T-helper 2 cell treated with Interferon-gamma antibody and Interleukin-4, amounts not matched to agents 5 μg/mL and 100 μg/mL, for 36 hours (primary cell): ENCODE measurements around the gene GOPC.

Source experiments
- DNase-seq: peaks from one replicate; pipeline ENCODE4 v3.0.0; 2021; ENCODE audit warnings: low spot score
- H3K27ac Mint-ChIP-seq: one replicate; pipeline ENCODE4 v1.8.0; 2021; ENCODE audit warnings: mild to moderate bottlenecking, mixed read lengths
- H3K27me3 Mint-ChIP-seq: one replicate; pipeline ENCODE4 v1.8.0; 2021; ENCODE audit warnings: low read depth, mixed read lengths
- H3K36me3 Mint-ChIP-seq: one replicate; pipeline ENCODE4 v1.8.0; 2021; ENCODE audit warnings: low read depth, mixed read lengths
- H3K4me1 Mint-ChIP-seq: one replicate; pipeline ENCODE4 v1.8.0; 2021; ENCODE audit warnings: low read depth, mixed read lengths
- H3K4me3 Mint-ChIP-seq: one replicate; pipeline ENCODE4 v1.8.0; 2022; ENCODE audit warnings: mild to moderate bottlenecking, moderate library complexity, mixed read lengths
- H3K9me3 Mint-ChIP-seq: one replicate; pipeline ENCODE4 v1.8.0; 2021; ENCODE audit warnings: mixed read lengths

Gene GOPC

DNA sequence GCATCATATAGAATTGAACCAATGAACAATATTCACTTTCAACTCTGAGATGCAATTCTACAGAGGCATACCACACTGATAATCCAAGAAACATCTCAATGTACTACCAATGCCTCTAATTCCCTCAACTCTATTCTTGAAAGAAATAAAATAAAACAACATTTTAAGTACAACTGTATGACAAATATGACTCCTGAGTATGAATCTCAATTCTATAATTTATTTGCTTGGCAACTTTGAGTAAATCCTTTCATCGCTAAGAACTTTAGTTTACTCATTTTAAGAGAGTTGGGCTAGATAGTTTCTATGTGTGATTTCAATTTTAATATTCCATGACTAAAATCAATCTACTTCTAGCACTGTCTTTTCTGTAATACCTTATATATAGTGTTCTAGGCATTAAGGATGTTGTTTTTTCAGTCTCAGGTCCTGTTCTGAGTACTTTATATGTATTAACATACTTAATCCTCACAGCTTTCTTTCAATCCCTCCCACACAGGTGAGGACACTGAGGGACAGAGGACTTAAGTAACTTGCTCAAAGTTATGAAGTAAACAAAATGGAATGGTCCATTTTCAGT, 33.4 kb downstream of the GOPC start:
- Mint-ChIP-seq H3K27ac (no peak overlapping the region), H3K4me1 (peaks cover 2% of the 10 kb centered on the region), H3K27me3 (no peaks in the 10 kb centered on the region), H3K36me3 (peaks cover 49% of the 10 kb centered on the region), H3K9me3 (no peaks in the 10 kb centered on the region), H3K4me3 (no peak overlapping the region)
- no peak for DNase-seq

DNA sequence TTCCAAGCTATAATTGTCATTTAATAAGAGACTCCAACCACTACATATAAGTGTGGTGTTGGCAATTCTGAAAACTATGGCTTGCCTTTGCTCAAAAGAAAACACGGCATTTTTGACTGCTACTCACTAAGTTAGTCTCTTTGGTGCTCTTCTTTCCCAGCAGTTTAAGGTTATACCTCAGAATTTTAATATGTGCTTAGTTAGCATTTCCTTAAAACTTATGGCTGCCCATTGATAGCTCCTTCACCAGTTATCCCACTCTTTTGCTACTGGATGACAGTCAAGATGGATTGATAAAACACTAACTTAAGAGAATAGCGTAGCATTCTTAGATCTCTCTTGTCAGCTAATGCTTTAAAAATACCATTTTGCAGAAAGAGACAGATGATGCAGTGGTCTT, 34.1 kb downstream of the GOPC start:
- Mint-ChIP-seq H3K4me1 (peaks cover 2% of the 10 kb centered on the region), H3K36me3 (peaks cover 47% of the 10 kb centered on the region), H3K4me3 (no peak overlapping the region), H3K27me3 (no peaks in the 10 kb centered on the region), H3K9me3 (no peaks in the 10 kb centered on the region), H3K27ac (no peak overlapping the region)
- DNase-seq, result no peak

DNA sequence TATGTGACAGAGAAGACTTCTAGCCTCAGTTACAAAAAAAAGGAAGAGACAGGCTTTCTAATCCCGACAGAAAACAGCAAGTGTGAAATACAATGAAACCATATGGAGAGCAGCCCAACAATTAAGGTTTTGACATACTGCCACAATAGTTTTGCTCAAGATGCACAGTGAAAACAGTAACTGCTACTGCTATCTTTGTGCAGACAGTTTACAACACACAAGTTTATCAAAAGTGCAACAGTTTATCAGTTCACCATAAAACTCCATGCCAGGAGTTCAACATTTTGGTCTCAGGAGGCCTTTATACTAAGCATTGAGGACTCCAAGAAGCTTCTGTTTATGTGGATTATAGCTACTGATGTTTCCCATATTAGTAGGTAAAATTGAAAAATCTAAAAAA, 37.6 kb downstream of the GOPC start:
- no peaks in the 10 kb centered on the region for H3K27me3 Mint-ChIP-seq
- DNase-seq, result no peak
- no peak overlapping the region for H3K27ac Mint-ChIP-seq
- H3K4me3 Mint-ChIP-seq, result no peak overlapping the region
- no peaks in the 10 kb centered on the region for H3K4me1 Mint-ChIP-seq
- peaks cover 41% of the 10 kb centered on the region for H3K36me3 Mint-ChIP-seq
- no peaks in the 10 kb centered on the region for H3K9me3 Mint-ChIP-seq

DNA sequence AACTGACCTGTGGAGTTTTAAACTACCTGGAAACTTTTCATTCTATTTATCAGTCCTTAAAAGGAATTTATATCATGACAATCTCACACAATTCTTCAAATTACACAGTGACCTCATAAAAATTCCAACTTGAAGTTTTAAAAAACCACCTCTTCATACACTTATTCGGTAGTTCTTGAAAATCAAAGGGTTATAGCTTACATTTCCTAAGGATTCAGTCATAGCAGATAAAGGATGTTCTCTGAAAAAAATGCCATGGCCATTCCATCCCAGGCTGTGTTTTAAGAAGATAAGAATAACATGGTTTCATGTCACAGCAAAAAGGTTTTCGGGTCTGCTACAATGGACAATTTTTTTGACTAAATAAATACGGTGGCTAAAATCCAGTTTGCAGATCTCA, 41.2 kb downstream of the GOPC start:
- H3K36me3 Mint-ChIP-seq, result peaks cover 22% of the 10 kb centered on the region
- no peaks in the 10 kb centered on the region for H3K4me1 Mint-ChIP-seq
- no peak for DNase-seq
- H3K27me3 Mint-ChIP-seq, result no peaks in the 10 kb centered on the region
- H3K4me3 Mint-ChIP-seq, result no peak overlapping the region
- no peaks in the 10 kb centered on the region for H3K9me3 Mint-ChIP-seq
- no peak overlapping the region for H3K27ac Mint-ChIP-seq

DNA sequence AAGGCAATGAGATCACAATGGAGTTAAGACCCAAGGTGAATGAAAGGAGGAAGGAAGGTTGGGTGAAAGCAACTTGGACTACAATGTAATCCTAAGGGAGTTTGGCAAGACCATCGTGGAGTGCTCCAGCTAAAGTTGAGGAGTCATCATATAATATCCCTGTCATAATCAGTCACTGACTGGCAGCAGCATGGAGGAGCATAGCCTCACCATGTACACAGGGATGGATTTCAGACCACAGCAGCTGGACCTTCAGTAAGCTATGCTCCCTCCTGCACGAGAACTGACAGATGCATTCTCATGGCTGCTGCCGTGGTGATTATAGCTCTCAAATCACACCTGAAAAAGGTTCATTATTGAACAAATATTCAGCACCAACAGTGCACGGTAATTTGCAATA, 43.0 kb downstream of the GOPC start:
- Mint-ChIP-seq H3K36me3 (peaks cover 15% of the 10 kb centered on the region), H3K27ac (no peak overlapping the region), H3K27me3 (peaks cover 1% of the 10 kb centered on the region), H3K4me3 (no peak overlapping the region), H3K9me3 (no peaks in the 10 kb centered on the region), H3K4me1 (no peaks in the 10 kb centered on the region)
- no peak for DNase-seq

DNA sequence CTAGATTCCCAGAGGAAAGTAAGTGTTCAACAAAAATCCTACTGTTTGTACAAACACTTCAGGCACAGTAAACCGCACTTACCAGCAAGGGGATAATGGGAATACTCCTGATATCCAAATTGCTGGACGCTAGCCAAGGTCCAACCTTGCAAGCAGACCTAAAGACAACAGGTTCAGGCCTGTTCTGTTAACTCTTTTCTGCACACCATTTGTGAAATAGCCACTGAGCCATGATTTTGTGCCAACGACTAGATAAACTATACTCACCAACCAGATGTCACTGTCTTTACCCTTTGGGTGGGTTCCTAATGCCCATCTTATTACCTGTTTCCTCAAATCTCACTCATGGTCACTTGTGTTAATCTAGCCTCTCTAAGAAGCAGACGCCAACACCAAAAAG, 43.5 kb downstream of the GOPC start:
- peaks cover 3% of the 10 kb centered on the region for H3K27me3 Mint-ChIP-seq
- no peak overlapping the region for H3K4me3 Mint-ChIP-seq
- no peak overlapping the region for H3K27ac Mint-ChIP-seq
- H3K4me1 Mint-ChIP-seq, result no peaks in the 10 kb centered on the region
- no peak for DNase-seq
- peaks cover 15% of the 10 kb centered on the region for H3K36me3 Mint-ChIP-seq
- no peaks in the 10 kb centered on the region for H3K9me3 Mint-ChIP-seq

DNA sequence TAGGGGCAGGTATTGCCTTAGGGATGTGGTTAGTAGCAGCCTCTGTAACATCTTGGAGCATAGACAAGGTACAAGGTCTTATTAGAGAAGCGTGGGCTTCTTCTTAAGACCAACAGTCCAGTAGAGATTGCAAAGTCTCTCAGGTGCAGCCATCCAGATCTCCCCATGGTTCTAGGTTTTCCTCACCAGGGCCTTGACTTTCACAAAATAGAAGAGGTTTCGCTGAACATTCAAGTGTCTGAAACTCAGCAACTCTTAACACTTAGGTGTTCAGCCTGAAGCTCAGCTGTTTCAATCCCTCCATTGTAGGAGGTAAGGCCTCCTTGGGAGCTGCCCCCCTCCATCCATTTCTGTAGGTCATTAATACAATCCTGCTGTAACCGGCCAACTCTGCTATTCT, 44.4 kb downstream of the GOPC start:
- H3K4me1 Mint-ChIP-seq, result no peaks in the 10 kb centered on the region

DNA sequence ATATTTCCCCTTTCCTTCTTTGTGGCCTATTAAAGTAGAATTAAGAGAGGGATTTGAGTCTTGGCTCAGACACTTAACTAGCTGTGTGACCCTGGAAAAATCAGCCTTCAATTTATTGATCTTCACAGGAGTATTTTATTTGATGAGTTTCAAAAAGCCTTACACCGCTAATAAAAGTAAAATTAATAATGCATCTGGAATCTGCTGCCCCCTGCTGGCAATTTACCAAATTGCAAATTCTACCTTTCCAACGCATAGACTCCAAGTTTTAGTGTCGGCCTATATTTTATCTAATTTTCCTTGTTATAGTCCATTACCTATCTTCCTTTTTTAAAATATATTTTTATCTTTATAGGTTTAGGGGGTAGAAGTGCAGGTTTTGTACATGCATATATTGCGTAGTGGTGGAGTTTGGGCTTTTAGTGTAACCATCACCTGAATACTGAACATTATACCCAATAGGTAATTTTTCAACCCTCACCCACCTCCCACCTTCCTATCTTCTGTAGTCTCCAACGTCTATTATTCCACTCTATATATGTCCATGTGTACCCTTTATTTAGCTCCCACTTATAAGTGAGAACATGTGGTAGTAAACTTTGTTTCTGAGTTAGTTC, 46.3 kb downstream of the GOPC start:
- no peak overlapping the region for H3K4me3 Mint-ChIP-seq

More for the DNA sequence above, 44.4 kb downstream of the GOPC start:
- Mint-ChIP-seq H3K4me3 (no peak overlapping the region), H3K27me3 (peaks cover 3% of the 10 kb centered on the region), H3K27ac (no peak overlapping the region), H3K36me3 (peaks cover 11% of the 10 kb centered on the region), H3K9me3 (no peaks in the 10 kb centered on the region)
- no peak for DNase-seq

DNA sequence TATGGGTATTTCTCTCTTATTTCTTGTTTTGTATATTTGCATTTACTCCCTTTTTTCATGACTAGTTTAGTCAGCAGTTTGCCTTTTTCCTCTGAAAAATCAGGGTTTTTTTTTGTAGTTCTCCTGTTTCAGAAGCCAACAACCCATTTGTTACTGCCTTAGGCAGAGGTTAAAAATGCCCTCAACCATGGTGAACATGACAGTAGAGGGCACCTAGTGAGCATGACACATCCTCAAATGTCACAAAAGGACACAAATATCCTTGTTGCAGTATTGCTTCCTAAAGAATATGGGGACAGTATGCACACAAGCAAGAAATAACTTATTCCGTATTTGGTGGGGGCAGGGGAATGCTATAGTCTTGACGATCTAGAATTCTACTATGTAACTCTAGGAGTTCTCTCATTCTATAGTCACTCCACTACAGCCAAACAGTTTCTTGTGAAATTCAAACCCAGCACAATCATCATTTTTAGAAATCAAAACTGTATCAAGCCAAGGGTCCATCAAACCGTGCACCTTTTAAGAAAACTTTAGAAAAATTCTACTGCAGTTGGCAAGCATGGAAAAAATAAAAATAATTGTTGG, 47.0 kb downstream of the GOPC start:
- H3K4me1 Mint-ChIP-seq, result peaks cover 8% of the 10 kb centered on the region
- no peak for DNase-seq
- H3K4me3 Mint-ChIP-seq, result no peak overlapping the region
- H3K27ac Mint-ChIP-seq, result no peak overlapping the region
- H3K9me3 Mint-ChIP-seq, result no peaks in the 10 kb centered on the region
- peaks cover 3% of the 10 kb centered on the region for H3K27me3 Mint-ChIP-seq
- H3K36me3 Mint-ChIP-seq, result peaks cover 3% of the 10 kb centered on the region

More for the DNA sequence above, 46.3 kb downstream of the GOPC start:
- no peak overlapping the region for H3K27ac Mint-ChIP-seq
- no peaks in the 10 kb centered on the region for H3K9me3 Mint-ChIP-seq
- peaks cover 3% of the 10 kb centered on the region for H3K36me3 Mint-ChIP-seq
- peaks cover 1% of the 10 kb centered on the region for H3K4me1 Mint-ChIP-seq
- peaks cover 3% of the 10 kb centered on the region for H3K27me3 Mint-ChIP-seq
- DNase-seq, result peak; percentile 21

DNA sequence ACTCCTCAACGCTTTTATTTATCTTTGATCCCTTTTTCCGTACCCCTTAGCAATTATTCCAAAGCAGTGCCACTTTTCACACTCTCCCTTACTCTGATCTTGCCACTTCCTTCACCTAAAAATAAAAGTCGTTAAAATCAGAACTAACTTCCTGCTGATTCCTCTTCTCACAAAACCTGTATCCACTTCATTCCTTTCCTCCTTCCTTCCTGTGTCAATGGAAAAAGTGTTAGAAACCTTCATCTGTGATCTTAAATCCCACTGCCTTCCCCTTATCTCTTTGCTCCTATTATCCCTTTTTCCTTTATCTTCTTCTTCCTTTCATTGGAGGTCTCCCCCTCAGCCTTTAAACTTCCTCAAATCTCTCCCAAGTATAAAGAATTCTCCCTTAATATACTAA, 49.2 kb downstream of the GOPC start:
- DNase-seq, result no peak
- Mint-ChIP-seq H3K27me3 (peaks cover 3% of the 10 kb centered on the region), H3K27ac (no peak overlapping the region), H3K36me3 (no peaks in the 10 kb centered on the region), H3K4me1 (peaks cover 27% of the 10 kb centered on the region), H3K9me3 (no peaks in the 10 kb centered on the region), H3K4me3 (no peak overlapping the region)

DNA sequence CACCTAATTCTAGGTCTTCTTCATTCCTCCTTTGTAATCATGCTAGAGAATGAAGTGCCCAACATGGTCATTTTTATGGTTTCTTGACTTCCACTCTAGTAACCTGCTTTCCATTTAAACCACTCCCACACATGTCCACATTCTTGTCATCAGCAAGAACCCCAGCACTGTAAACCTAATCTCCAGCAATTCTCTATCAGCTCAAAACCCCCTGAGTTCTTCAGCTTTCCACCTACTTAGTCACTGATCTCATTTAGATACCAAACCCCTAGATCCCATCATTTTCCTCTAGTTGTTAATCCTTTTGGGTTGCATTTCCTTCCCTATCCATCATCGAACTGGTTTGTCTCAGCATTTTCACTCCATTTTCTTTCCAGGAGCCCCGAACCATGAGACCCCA, 49.7 kb downstream of the GOPC start:
- Mint-ChIP-seq H3K36me3 (no peaks in the 10 kb centered on the region), H3K4me3 (no peak overlapping the region), H3K27me3 (peaks cover 3% of the 10 kb centered on the region), H3K4me1 (peaks cover 28% of the 10 kb centered on the region), H3K9me3 (no peaks in the 10 kb centered on the region), H3K27ac (no peak overlapping the region)
- DNase-seq, result no peak

DNA sequence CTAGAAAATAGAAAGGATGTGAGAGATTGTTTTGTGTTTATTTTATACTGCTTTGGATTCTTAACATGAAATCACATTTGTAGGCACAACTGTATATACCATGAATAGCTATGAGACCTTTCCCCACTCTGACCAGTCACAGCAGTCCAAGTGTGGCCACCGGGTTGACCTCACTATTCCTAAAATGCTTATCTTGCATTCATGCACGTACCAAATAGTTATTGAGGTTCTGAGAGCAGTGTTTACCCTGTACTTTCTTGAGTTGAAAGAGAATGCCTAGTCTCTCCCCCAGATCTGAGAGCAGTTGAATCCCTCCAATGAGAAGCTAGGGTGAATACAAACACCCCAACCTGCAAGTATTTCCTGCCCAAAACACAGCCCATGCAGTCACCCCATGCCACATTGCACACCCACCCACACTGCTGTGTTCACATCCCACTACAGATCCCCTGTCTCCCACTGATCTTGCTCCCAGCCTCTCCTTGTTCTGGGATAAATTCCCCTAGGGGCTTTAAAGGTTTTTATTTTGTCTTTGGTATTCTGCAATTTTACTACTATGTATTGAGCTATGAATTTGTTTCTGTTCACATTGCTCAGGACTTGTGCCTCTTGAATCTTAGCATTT, 51.6 kb downstream of the GOPC start:
- Mint-ChIP-seq H3K9me3 (no peaks in the 10 kb centered on the region), H3K4me1 (peaks cover 39% of the 10 kb centered on the region), H3K36me3 (peaks cover 5% of the 10 kb centered on the region), H3K4me3 (no peak overlapping the region), H3K27me3 (peaks cover 9% of the 10 kb centered on the region), H3K27ac (peak overlapping the region; percentile 18)
- no peak for DNase-seq

DNA sequence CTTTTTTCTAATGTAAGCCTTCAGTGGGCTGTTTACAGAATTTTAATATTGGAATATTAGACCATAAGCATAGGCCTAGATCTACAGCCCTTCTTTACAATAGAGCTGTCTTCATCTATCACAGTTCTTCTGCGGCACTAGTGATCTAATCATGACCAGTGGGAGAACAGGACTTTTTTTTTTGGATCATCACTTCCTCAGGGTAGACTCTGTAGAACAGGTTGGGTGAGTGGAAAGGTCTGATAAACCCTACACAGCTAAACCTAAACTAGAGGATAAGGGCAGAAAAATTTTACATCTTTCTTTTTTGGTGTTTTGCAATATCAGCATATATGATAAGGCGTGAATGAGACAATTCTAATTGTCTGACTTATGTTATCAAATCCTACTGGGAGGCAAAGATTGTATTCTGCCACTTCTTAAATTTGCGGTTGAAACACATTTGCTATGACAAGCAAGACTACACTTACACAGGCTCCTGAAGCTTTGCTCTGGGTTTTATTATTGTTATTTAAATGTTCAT, 52.2 kb downstream of the GOPC start:
- H3K4me1 Mint-ChIP-seq, result peaks cover 39% of the 10 kb centered on the region
- peak overlapping the region; percentile 90 for H3K27ac Mint-ChIP-seq
- H3K27me3 Mint-ChIP-seq, result peaks cover 9% of the 10 kb centered on the region
- no peak for DNase-seq
- H3K4me3 Mint-ChIP-seq, result peak overlapping the region; percentile 81
- H3K9me3 Mint-ChIP-seq, result no peaks in the 10 kb centered on the region
- H3K36me3 Mint-ChIP-seq, result peaks cover 5% of the 10 kb centered on the region

DNA sequence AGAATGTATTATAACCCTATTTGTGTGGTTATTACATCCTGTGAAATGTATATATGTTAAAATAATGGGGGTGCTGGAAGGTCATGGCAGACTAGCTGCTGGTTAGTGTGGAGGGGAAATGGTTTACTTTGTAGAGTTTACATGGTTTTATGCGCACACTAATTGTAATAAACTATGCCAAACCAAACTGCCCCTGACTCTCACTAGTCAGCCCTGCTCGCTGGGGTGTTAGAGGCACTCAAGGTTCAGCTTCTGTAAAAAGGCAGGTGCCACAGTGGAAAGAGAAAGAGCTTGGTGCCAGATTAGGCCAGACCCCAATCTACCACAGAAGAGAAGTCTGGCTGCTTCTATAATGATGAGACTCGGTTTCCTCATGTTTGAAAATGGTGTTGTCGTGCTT, 52.7 kb downstream of the GOPC start:
- H3K36me3 Mint-ChIP-seq, result peaks cover 5% of the 10 kb centered on the region
- peaks cover 9% of the 10 kb centered on the region for H3K27me3 Mint-ChIP-seq
- H3K27ac Mint-ChIP-seq, result peak overlapping the region; percentile 90
- H3K9me3 Mint-ChIP-seq, result no peaks in the 10 kb centered on the region
- no peak for DNase-seq
- H3K4me3 Mint-ChIP-seq, result peak overlapping the region; percentile 81
- peaks cover 39% of the 10 kb centered on the region for H3K4me1 Mint-ChIP-seq
